Heart left ventricle (tissue), 13 donors: ENCODE measurements around the gene PSG6.
"Not testable (repeated sequence)": the region's sequence is repeated elsewhere in the genome, so short reads cannot be mapped to it uniquely, and the experiment has no call there.

Source experiments
- CTCF ChIP-seq, 12 donors: fragments of 200-600 bp; sonication (generic) in 4 of 12; IDR thresholded peaks; one replicate each; pipeline versions ENCODE4 v1.5.0 to v1.8.0; 2018 to 2022; ENCODE audit warnings: antibody characterized with exemption in 12 of 12, mild to moderate bottlenecking in 5 of 12
- POLR2A ChIP-seq, 2 donors: fragments of 450-650 bp; IDR thresholded peaks; one replicate each; pipeline ENCODE4 v1.6.1; 2017; ENCODE audit warnings: antibody characterized with exemption in 2 of 2, mild to moderate bottlenecking in 2 of 2, moderate library complexity in 2 of 2
- donor health status: ischemic (EF 13 %, LVEDD 7.1; RV severe dilation, severe dysfunction).
- donor health status: DM: no; HTN: yes; CAD: no.
- donor health status: DM: no; HTN: no; CAD: no.
- donor health status: ischemic (EF 25% LVEDD 6.9; RV normal size, moderate dysfunction).
- donor health status: ischemic (EF 25% LVEDD 5.7; RV mildly dilated, moderate dysfunction).
- donor health status: ischemic (EF 35%, LVEDD 5.7; RV mildly dilated, moderate dysfunction).
- donor health status: nonischemic (EF 11% LVEDD 7.7; RV severe dilation, severe dysfunction).
- donor health status: DM: yes; HTN: yes; CAD: no.
- donor health status: PGD.
- donor health status: ischemic (EF 29% LVEDD 5.4; RV normal size, mild dysfunction).
- donor health status: nonischemic (EF 23%, LVEDD 6.1; RV moderate dilation, normal function).

GRCh38 chr19:42852821-42853220 is 64.9 kb downstream of the PSG6 start:
- not testable (repeated sequence) for TF ChIP-seq CTCF, POLR2A (IDR thresholded peaks at IDR 0.05)
